AG04450 (cell line): ENCODE data around the gene CCDC3. TPM values are rescaled to one million over a fixed set of nuclear protein-coding genes. Genes with fewer than 3 reads are reported as not detected.

ENCODE experiments used
- CTCF ChIA-PET: fragments of 300-600, 350-600 bp; formaldehyde crosslinking; extraction: SDS; loops from one replicate; lab custom pipeline; 2022; ENCODE audit warnings: antibody characterized with exemption, inconsistent platforms; lab: Charles Lee
- POLR2A ChIA-PET: fragments of 350-600 bp; formaldehyde crosslinking; extraction: SDS; loops from one replicate; lab custom pipeline; 2021; ENCODE audit warnings: antibody characterized with exemption, inconsistent platforms; lab: Yijun Ruan, JAX
- DNase-seq: peaks from one replicate; pipeline ENCODE4 v3.0.0-alpha.2; 2011; ENCODE audit warnings: low read depth, low spot score
- H3K27ac ChIP-seq: one replicate; pipeline ENCODE4 v1.5.1; 2012; ENCODE audit warnings: low read depth, low read length, control low read depth
- H3K27me3 ChIP-seq: one replicate; pipeline ENCODE4 v1.6.0; 2012; ENCODE audit warnings: low read length; ENCODE audit not compliant: control insufficient read depth, insufficient read depth
- H3K4me3 ChIP-seq: 2 replicates; pipeline ENCODE4 v1.5.1; 2011; ENCODE audit warnings: mild to moderate bottlenecking, low read depth, low read length, control low read depth
- H3K9me3 ChIP-seq: 2 replicates; pipeline ENCODE4 v1.5.1; 2012; ENCODE audit warnings: low read length; ENCODE audit not compliant: control insufficient read depth, insufficient read depth
- CTCF ChIP-seq: IDR thresholded peaks from 2 replicates; pipeline ENCODE4 v1.5.1; 2011; ENCODE audit warnings: low read depth, low read length, control low read depth, inconsistent platforms
- polyA plus RNA-seq: library from polyadenylated mRNA; depleted of rRNA; stranded (reverse); fragments of >200 nt; gene quantifications from 2 replicates; pipeline ENCODE4 v1.2.3, GENCODE V29; 2011

CCDC3 gene
- polyA plus RNA-seq, 1 experiment: 3.3 TPM

- no peak overlapping the region for H3K4me3 ChIP-seq
- no peak for TF ChIP-seq CTCF
- ChIA-PET CTCF (no interaction called here), POLR2A (no interaction called here)
- H3K27ac ChIP-seq: no peak overlapping the region
- no peak for DNase-seq
- peaks cover 5% of the 10 kb centered on the region; the same call in 1 of the 2 replicates for H3K9me3 ChIP-seq
- H3K27me3 ChIP-seq: no peaks in the 10 kb centered on the region
Measured at GRCh38 chr10:13019280-13019679, 17.8 kb upstream of the CCDC3 start.

DNA sequence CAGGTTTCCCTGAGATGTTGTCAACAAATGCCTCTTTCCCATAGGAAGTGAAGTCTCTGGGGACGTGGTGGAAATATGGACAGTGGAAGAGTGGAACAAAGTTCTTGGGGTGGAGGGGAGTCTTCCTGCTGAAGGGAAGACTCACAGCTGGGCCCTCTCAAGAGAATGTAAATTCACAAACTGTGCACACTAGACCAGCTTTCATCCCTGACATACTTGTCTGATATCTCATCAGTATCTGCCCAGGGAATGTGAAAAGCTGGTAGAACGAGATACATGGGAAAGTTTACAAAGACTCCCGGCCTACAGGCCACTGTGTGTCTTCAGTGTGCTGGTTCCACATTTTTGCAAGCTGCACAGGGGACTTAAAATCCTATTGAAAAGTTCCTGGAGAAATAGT lies 16.7 kb upstream of the CCDC3 start:
- DNase-seq: peak; percentile 24
- CTCF ChIA-PET: no interaction called here
- H3K27me3 ChIP-seq: no peaks in the 10 kb centered on the region
- H3K9me3 ChIP-seq: no peaks in the 10 kb centered on the region; the same call in 1 of the 2 replicates
- H3K4me3 ChIP-seq: no peak overlapping the region
- TF ChIP-seq CTCF: no peak
- POLR2A ChIA-PET: no interaction called here
- H3K27ac ChIP-seq: no peak overlapping the region

DNA sequence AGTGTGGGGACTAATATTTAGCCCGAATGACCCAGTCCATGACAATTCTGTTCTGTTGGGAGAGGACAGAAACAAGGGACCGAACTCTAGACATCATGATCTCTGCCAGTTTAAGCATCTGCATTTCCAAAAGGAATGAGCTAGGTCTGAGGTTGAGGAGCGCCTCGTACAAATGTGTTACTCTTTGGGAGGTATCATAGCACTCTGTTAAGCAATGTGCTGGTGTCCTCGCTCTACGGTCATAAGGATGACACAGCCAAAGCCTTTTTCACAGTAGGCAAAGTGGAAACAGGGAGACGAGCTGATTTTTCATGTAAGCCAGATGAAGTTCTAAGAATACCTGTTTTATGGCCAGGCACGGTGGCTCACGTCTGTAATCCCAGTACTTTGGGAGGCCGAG lies 15.4 kb upstream of the CCDC3 start:
- no peaks in the 10 kb centered on the region for H3K27me3 ChIP-seq
- POLR2A ChIA-PET: no interaction called here
- CTCF ChIA-PET: no interaction called here
- no peak for DNase-seq
- H3K27ac ChIP-seq: no peak overlapping the region
- TF ChIP-seq CTCF: no peak
- no peaks in the 10 kb centered on the region for H3K9me3 ChIP-seq
- H3K4me3 ChIP-seq: no peak overlapping the region

DNA sequence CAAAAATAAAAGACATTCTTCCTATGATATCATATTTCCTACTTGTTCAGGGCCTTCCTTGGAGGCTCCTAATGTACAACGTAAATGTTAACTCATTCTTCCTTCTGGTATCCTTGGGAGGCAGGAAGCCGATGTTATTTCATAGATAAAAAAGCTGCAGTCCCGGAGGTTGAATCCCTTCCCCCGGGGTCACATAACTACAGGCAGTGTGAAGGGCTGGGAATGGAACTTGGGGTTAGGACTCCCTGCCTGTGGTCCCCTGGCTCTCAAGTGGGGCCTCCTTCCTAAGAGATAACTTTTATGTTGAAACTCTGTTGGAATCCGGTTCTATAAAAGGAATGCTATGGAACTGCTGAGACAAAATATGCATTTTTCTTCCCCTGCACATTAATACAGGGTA lies 14.9 kb upstream of the CCDC3 start:
- no peaks in the 10 kb centered on the region for H3K27me3 ChIP-seq
- no peak overlapping the region for H3K4me3 ChIP-seq
- CTCF ChIA-PET: interaction anchor here (0.5 to 0.7 kb wide), 3 partner anchors 40 to 683 kb away, joined by 3 to 4 read pairs (median 3); no protein-coding TSS in a partner anchor
- POLR2A ChIA-PET: no interaction called here
- TF ChIP-seq CTCF: no peak
- no peak overlapping the region for H3K27ac ChIP-seq
- no peak for DNase-seq
- H3K9me3 ChIP-seq: no peaks in the 10 kb centered on the region

DNA sequence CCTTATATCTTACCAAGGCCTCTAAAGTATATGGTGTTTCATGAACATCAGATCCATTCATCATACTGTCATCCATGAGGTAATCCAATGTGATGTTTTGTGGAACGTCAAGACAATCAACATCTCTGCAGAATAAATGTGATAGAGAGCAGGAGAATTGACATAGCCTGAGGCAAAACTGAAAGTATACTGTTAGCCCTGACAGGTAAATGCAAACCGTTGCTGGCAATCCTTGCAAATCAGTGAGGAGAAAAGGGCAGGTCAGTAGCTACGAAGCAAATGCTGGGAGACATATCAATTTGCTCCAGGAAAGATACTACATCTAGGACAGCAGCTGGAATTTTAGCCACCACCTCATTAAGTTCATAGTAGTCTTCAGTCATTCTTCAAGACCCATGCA lies 4.5 kb upstream of the CCDC3 start:
- H3K9me3 ChIP-seq: no peaks in the 10 kb centered on the region
- ChIA-PET CTCF (no interaction called here), POLR2A (no interaction called here)
- H3K4me3 ChIP-seq: no peak overlapping the region
- DNase-seq: no peak
- H3K27ac ChIP-seq: no peak overlapping the region
- TF ChIP-seq CTCF: no peak
- H3K27me3 ChIP-seq: peaks cover 2% of the 10 kb centered on the region
